K562 (cell line): Measurements from ENCODE around the gene NSMCE1. TPM values are rescaled to one million over a fixed set of nuclear protein-coding genes. Genes with fewer than 3 reads are reported as not detected.

Experiments used
- BMI1 ChIP-seq: fragments of 150-350 bp; IDR thresholded peaks from 2 replicates; pipeline ENCODE4 v1.6.1; 2014; ENCODE audit warnings: low read length
- FOXO4 ChIP-seq: fragments of 450-650 bp; formaldehyde crosslinking; IDR thresholded peaks from 2 replicates; pipeline ENCODE4 v1.4.0; 2020; ENCODE audit warnings: mild to moderate bottlenecking, moderate library complexity
- GATA2 ChIP-seq: sonication (generic); formaldehyde crosslinking; IDR thresholded peaks from 2 replicates; pipeline ENCODE4 v1.4.0; 2020; ENCODE audit warnings: mild to moderate bottlenecking, missing genetic modification reagents
- KDM1A ChIP-seq, 2 experiments: fragments of 450-650 bp; IDR thresholded peaks; 2 replicates each; pipeline ENCODE4 v1.6.1; 2016; ENCODE audit warnings: mild to moderate bottlenecking in 2 of 2
- PATZ1 ChIP-seq: fragments of 250-450 bp; sonication (Bioruptor Pico); IDR thresholded peaks from 2 replicates; pipeline ENCODE4 v1.5.0; 2020; ENCODE audit warnings: mild to moderate bottlenecking, borderline replicate concordance
- PHF21A ChIP-seq: fragments of 450-650 bp; IDR thresholded peaks from 2 replicates; pipeline ENCODE4 v1.6.1; 2017; ENCODE audit warnings: low read depth, borderline replicate concordance
- TGIF2 ChIP-seq: sonication (generic); formaldehyde crosslinking; IDR thresholded peaks from 2 replicates; pipeline ENCODE4 v1.8.1; 2022; ENCODE audit warnings: mild to moderate bottlenecking, missing genetic modification reagents, moderate library complexity
- ZNF212 ChIP-seq: fragments of 450-650 bp; formaldehyde crosslinking; IDR thresholded peaks from 2 replicates; pipeline ENCODE4 v1.4.0; 2020; ENCODE audit warnings: mild to moderate bottlenecking
- ZNF785 ChIP-seq: fragments of 250-450 bp; sonication (Bioruptor Pico); IDR thresholded peaks from 2 replicates; pipeline ENCODE4 v1.4.0; 2020; ENCODE audit warnings: mild to moderate bottlenecking
- polyA plus RNA-seq, 8 experiments: library from polyadenylated mRNA; depleted of rRNA in 4 of 8; stranded (reverse) in 5 of 8; unstranded in 3 of 8; fragments of >200 nt; fragmentation: Nextera tagmentation in 2 of 8; fragmentation: Illumina TruSeq in 1 of 8; extraction: Ambion mirVana in 2 of 8; extraction: Trizol in 1 of 8; gene quantifications; 2 replicates each; pipeline versions ENCODE4 v1.2.1 to v1.2.3, GENCODE V29; 2011 to 2014; ENCODE audit warnings: inconsistent platforms in 1 of 8, missing spikeins in 1 of 8
- total RNA-seq, 7 experiments: library from RNA; depleted of rRNA in 6 of 7; stranded (reverse); fragments of >200 nt in 6 of 7; fragmentation: Illumina TruSeq in 2 of 7; extraction: Trizol in 2 of 7; gene quantifications; 2 replicates each; pipeline versions ENCODE4 v1.2.1 to v1.2.3, GENCODE V29; 2011 to 2021; ENCODE audit warnings: low replicate concordance in 1 of 7
- TF ChIP-seq, protein P1 (sequence below): fragments of 450-650 bp; IDR thresholded peaks from 2 replicates; pipeline ENCODE4 v1.6.1; 2016; ENCODE audit warnings: mild to moderate bottlenecking, moderate library complexity
- TF ChIP-seq, protein P2 (sequence below): fragments of 450-650 bp; IDR thresholded peaks from 2 replicates; pipeline ENCODE4 v1.6.1; 2016

The NSMCE1 gene
- total and polyA plus RNA-seq, 9 of the 15 experiments (the other 6 are each of a cell fraction or from before 2014, with no cell fraction given): 52.1 to 163 (median 61.5) TPM

DNA sequence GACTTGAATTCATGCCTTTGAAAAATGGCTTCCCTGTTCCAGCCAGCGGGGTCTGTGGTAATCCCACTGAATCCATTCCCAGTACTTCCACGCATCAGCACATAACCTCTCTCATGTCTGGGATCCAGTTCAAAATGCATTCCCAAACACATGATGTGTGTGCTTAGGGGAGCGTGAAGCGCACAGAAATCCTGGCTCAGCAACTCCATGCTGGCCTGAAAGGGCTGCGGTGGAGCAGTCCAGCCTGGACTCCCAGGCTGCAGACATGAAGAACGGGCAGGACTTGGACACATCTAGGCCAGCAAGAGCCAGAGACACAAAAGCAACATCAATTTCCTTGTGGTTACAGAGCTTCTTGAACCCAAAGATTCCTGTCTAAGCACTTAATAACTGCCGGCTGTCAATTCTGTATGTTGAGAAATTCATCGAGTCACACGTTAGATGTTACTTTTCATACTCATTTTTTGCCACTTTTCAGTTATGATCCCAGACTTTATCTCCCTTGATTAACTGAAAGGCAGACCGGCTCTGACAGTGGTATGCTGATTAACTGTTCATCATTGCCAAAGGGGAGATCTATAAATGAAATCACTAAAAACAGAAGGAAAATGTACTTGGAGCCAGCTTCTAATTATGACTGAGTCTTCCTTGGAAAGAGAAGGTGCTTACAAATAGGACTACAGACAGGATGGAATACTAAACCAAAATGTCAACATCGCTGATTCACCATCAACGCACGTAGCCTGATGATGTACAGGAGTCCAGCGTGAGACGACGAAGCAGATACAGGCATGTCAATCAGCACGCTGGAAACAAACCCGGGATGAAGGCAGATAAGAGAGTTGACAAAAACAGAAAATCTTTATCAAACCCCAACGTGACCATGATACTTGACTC lies 23.0 kb downstream of the NSMCE1 start (continued):
- TF ChIP-seq, protein P1, sequence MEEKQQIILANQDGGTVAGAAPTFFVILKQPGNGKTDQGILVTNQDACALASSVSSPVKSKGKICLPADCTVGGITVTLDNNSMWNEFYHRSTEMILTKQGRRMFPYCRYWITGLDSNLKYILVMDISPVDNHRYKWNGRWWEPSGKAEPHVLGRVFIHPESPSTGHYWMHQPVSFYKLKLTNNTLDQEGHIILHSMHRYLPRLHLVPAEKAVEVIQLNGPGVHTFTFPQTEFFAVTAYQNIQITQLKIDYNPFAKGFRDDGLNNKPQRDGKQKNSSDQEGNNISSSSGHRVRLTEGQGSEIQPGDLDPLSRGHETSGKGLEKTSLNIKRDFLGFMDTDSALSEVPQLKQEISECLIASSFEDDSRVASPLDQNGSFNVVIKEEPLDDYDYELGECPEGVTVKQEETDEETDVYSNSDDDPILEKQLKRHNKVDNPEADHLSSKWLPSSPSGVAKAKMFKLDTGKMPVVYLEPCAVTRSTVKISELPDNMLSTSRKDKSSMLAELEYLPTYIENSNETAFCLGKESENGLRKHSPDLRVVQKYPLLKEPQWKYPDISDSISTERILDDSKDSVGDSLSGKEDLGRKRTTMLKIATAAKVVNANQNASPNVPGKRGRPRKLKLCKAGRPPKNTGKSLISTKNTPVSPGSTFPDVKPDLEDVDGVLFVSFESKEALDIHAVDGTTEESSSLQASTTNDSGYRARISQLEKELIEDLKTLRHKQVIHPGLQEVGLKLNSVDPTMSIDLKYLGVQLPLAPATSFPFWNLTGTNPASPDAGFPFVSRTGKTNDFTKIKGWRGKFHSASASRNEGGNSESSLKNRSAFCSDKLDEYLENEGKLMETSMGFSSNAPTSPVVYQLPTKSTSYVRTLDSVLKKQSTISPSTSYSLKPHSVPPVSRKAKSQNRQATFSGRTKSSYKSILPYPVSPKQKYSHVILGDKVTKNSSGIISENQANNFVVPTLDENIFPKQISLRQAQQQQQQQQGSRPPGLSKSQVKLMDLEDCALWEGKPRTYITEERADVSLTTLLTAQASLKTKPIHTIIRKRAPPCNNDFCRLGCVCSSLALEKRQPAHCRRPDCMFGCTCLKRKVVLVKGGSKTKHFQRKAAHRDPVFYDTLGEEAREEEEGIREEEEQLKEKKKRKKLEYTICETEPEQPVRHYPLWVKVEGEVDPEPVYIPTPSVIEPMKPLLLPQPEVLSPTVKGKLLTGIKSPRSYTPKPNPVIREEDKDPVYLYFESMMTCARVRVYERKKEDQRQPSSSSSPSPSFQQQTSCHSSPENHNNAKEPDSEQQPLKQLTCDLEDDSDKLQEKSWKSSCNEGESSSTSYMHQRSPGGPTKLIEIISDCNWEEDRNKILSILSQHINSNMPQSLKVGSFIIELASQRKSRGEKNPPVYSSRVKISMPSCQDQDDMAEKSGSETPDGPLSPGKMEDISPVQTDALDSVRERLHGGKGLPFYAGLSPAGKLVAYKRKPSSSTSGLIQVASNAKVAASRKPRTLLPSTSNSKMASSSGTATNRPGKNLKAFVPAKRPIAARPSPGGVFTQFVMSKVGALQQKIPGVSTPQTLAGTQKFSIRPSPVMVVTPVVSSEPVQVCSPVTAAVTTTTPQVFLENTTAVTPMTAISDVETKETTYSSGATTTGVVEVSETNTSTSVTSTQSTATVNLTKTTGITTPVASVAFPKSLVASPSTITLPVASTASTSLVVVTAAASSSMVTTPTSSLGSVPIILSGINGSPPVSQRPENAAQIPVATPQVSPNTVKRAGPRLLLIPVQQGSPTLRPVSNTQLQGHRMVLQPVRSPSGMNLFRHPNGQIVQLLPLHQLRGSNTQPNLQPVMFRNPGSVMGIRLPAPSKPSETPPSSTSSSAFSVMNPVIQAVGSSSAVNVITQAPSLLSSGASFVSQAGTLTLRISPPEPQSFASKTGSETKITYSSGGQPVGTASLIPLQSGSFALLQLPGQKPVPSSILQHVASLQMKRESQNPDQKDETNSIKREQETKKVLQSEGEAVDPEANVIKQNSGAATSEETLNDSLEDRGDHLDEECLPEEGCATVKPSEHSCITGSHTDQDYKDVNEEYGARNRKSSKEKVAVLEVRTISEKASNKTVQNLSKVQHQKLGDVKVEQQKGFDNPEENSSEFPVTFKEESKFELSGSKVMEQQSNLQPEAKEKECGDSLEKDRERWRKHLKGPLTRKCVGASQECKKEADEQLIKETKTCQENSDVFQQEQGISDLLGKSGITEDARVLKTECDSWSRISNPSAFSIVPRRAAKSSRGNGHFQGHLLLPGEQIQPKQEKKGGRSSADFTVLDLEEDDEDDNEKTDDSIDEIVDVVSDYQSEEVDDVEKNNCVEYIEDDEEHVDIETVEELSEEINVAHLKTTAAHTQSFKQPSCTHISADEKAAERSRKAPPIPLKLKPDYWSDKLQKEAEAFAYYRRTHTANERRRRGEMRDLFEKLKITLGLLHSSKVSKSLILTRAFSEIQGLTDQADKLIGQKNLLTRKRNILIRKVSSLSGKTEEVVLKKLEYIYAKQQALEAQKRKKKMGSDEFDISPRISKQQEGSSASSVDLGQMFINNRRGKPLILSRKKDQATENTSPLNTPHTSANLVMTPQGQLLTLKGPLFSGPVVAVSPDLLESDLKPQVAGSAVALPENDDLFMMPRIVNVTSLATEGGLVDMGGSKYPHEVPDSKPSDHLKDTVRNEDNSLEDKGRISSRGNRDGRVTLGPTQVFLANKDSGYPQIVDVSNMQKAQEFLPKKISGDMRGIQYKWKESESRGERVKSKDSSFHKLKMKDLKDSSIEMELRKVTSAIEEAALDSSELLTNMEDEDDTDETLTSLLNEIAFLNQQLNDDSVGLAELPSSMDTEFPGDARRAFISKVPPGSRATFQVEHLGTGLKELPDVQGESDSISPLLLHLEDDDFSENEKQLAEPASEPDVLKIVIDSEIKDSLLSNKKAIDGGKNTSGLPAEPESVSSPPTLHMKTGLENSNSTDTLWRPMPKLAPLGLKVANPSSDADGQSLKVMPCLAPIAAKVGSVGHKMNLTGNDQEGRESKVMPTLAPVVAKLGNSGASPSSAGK: no peak; the same call in 1 of the 2 replicates
- TF ChIP-seq PATZ1 (CRISPR knock-in tag): no peak
- TF ChIP-seq GATA2 (CRISPR knock-in tag): peak; percentile 23
- no peak for TF ChIP-seq PHF21A
- no peak for TF ChIP-seq FOXO4 (CRISPR knock-in tag)
- TF ChIP-seq ZNF785: no peak
- TF ChIP-seq BMI1: no peak
- TF ChIP-seq TGIF2 (CRISPR knock-in tag): no peak
- no peak for TF ChIP-seq ZNF212
- TF ChIP-seq, protein P2, sequence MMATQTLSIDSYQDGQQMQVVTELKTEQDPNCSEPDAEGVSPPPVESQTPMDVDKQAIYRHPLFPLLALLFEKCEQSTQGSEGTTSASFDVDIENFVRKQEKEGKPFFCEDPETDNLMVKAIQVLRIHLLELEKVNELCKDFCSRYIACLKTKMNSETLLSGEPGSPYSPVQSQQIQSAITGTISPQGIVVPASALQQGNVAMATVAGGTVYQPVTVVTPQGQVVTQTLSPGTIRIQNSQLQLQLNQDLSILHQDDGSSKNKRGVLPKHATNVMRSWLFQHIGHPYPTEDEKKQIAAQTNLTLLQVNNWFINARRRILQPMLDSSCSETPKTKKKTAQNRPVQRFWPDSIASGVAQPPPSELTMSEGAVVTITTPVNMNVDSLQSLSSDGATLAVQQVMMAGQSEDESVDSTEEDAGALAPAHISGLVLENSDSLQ: peak; percentile 97
- peak; percentile 72 to 86 for TF ChIP-seq KDM1A (IDR thresholded peaks at IDR 0.05)
